Endothelial cell of umbilical vein (primary cell): ENCODE measurements around the gene TRAK1. TPM values are rescaled to one million over a fixed set of nuclear protein-coding genes. Genes with fewer than 3 reads are reported as not detected.

ENCODE experiments used
- BruUV-seq: library from RNA; stranded (reverse); fragments of 400-500 nt; replicated peaks from 2 replicates; lab custom pipeline; 2021; lab: Mats Ljungman, UMichigan
- CTCF ChIA-PET: fragments of 300-600, 350-600 bp; sonication (Branson Sonifier 250); formaldehyde crosslinking; loops from one replicate; lab custom pipeline; 2021; ENCODE audit warnings: antibody characterized with exemption, inconsistent platforms; lab: Charles Lee
- POLR2A ChIA-PET: fragments of 300-600, 350-600 bp; sonication (Branson Sonifier 250); formaldehyde crosslinking; loops from one replicate; lab custom pipeline; 2021; ENCODE audit warnings: antibody characterized with exemption, inconsistent platforms; lab: Charles Lee
- DNase-seq: peaks from one replicate; pipeline ENCODE4 v3.0.0-alpha.2; 2011; ENCODE audit warnings: low read depth, low spot score
- FAIRE-seq: peaks from 2 replicates; lab custom pipeline; 2011; peaks lifted over from hg19 to GRCh38; lab: Jason Lieb, UNC
- H2AFZ ChIP-seq: 2 replicates; pipeline ENCODE4 v1.6.0; 2012; ENCODE audit warnings: low read depth, low read length, control low read depth, inconsistent platforms
- H3K27ac ChIP-seq: 2 replicates; pipeline ENCODE4 v1.5.1; 2011; ENCODE audit warnings: low read depth, mild to moderate bottlenecking, control low read depth, low read length, moderate library complexity; ENCODE audit not compliant: insufficient read depth
- H3K27me3 ChIP-seq, 2 experiments: 2 replicates each; pipeline versions ENCODE4 v1.6.0 to v1.6.1; 2011; ENCODE audit warnings: low read length in 2 of 2, mixed read lengths in 1 of 2; ENCODE audit not compliant: control insufficient read depth in 2 of 2, insufficient read depth in 2 of 2
- H3K36me3 ChIP-seq, 2 experiments: 2 replicates in 1 of 2; 3 replicates in 1 of 2; pipeline ENCODE4 v1.5.1; 2011; ENCODE audit warnings: low read length in 2 of 2, mild to moderate bottlenecking in 1 of 2, moderate library complexity in 1 of 2; ENCODE audit not compliant: control insufficient read depth in 2 of 2, insufficient read depth in 2 of 2; ENCODE audit errors: extremely low read depth in 1 of 2
- H3K4me1 ChIP-seq: 3 replicates; pipeline ENCODE4 v1.5.1; 2011; ENCODE audit warnings: mild to moderate bottlenecking, low read length; ENCODE audit not compliant: control insufficient read depth, insufficient read depth; ENCODE audit errors: extremely low read depth
- H3K4me2 ChIP-seq: 2 replicates; pipeline ENCODE4 v1.6.1; 2011; ENCODE audit warnings: low read length, control low read depth, mixed read lengths; ENCODE audit not compliant: insufficient read depth
- H3K4me3 ChIP-seq, 3 experiments: fragments of 200-600 bp in 1 of 3; sonication (generic), shearing (Covaris generic) in 1 of 3; replicated peaks in 1 of 3; 2 replicates each; pipeline ENCODE4 v1.5.1; 2011 to 2016; ENCODE audit warnings: control low read depth in 3 of 3, low read length in 3 of 3, mild to moderate bottlenecking in 2 of 3, inconsistent platforms in 1 of 3, low read depth in 1 of 3, moderate library complexity in 1 of 3; ENCODE audit not compliant: insufficient read depth in 1 of 3
- H3K79me2 ChIP-seq: 2 replicates; pipeline ENCODE4 v1.6.0; 2012; ENCODE audit warnings: low read length, inconsistent platforms; ENCODE audit not compliant: control insufficient read depth, insufficient read depth
- H3K9ac ChIP-seq: replicated peaks from 2 replicates; pipeline ENCODE3; 2011; ENCODE audit warnings: low read length, control low read depth; ENCODE audit not compliant: insufficient read depth; ENCODE audit errors: extremely low read depth
- H3K9me1 ChIP-seq: replicated peaks from 3 replicates; pipeline ENCODE4 v1.6.0; 2011; ENCODE audit warnings: mild to moderate bottlenecking, low read length; ENCODE audit not compliant: control insufficient read depth, insufficient read depth; ENCODE audit errors: extremely low read depth
- H3K9me3 ChIP-seq: replicated peaks from 2 replicates; pipeline ENCODE4 v1.5.1; 2012; ENCODE audit warnings: low read length, inconsistent platforms; ENCODE audit not compliant: control insufficient read depth, insufficient read depth
- H4K20me1 ChIP-seq: replicated peaks from 2 replicates; pipeline ENCODE3; 2011; ENCODE audit warnings: mild to moderate bottlenecking, low read length; ENCODE audit not compliant: control insufficient read depth, insufficient read depth; ENCODE audit errors: extremely low read depth
- CTCF ChIP-seq, 2 donors: IDR thresholded peaks; 1 replicate in 1 of 2; 2 replicates in 1 of 2; pipeline ENCODE4 v1.5.1; 2011; ENCODE audit warnings: low read length in 2 of 2, mild to moderate bottlenecking in 2 of 2, moderate library complexity in 2 of 2, control low read depth in 1 of 2, inconsistent platforms in 1 of 2, low read depth in 1 of 2; ENCODE audit not compliant: insufficient read depth in 1 of 2; ENCODE audit errors: extremely low read depth in 1 of 2
- EZH2 ChIP-seq: IDR thresholded peaks from 2 replicates; pipeline ENCODE4 v1.6.1; 2012; ENCODE audit warnings: borderline replicate concordance, low read depth, mild to moderate bottlenecking, moderate library complexity, low read length, inconsistent platforms; ENCODE audit not compliant: severe bottlenecking
- FOS ChIP-seq: IDR thresholded peaks from 2 replicates; pipeline ENCODE4 v1.6.1; 2011; ENCODE audit warnings: mild to moderate bottlenecking, low read length, moderate library complexity, borderline replicate concordance; ENCODE audit not compliant: insufficient read depth
- GATA2 ChIP-seq: IDR thresholded peaks from 2 replicates; pipeline ENCODE4 v1.7.0; 2011; ENCODE audit warnings: low read depth, mild to moderate bottlenecking, moderate library complexity, mixed read lengths, low read length; ENCODE audit not compliant: insufficient read length, insufficient read depth
- JUN ChIP-seq: IDR thresholded peaks from 2 replicates; pipeline ENCODE4 v1.6.1; 2011; ENCODE audit warnings: borderline replicate concordance, low read depth; ENCODE audit not compliant: insufficient read length, insufficient read depth
- MAX ChIP-seq: IDR thresholded peaks from 2 replicates; pipeline ENCODE4 v1.6.1; 2011; ENCODE audit not compliant: insufficient read depth, insufficient read length
- dilution Hi-C: fragments of 300-500 bp; cut with MboI; formaldehyde crosslinking; loops from one replicate; pipeline ENCODE4 v1.15.0; 2019; ENCODE audit warnings: low sequenced_read_pairs; ENCODE audit not compliant: extremely low pct_ligation_motif_present
- intact Hi-C: fragments of 100-400 bp; cut with micrococcal nuclease; formaldehyde crosslinking; loops from one replicate; pipeline ENCODE4 v1.10.0; 2022
- polyA plus RNA-seq, 4 experiments: library from polyadenylated mRNA; depleted of rRNA in 3 of 4; stranded (reverse) in 3 of 4; unstranded in 1 of 4; fragments of >200 nt; gene quantifications; 2 replicates each; pipeline versions ENCODE4 v1.2.1 to v1.2.3, GENCODE V29; 2011 to 2012; ENCODE audit warnings: missing spikeins in 1 of 4
- total RNA-seq: library from RNA; stranded (reverse); gene quantifications from 2 replicates; pipeline ENCODE4 v1.2.3, GENCODE V29; 2021

TRAK1 gene
- total and polyA plus RNA-seq, 2 donors (not counting 3 experiments of a cell fraction or from before 2014, with no cell fraction given) = 38.5 to 59.6 TPM

- Histone ChIP-seq H3K4me1 (peaks cover under 1% of the 10 kb centered on the region), H3K27ac (no peak overlapping the region), H4K20me1 (no peaks in the 10 kb centered on the region), H3K4me2 (no peak overlapping the region), H3K4me3 (no peak overlapping the region), H3K9me3 (no peaks in the 10 kb centered on the region), H3K36me3 (peaks cover 0 to 2% of the 10 kb centered on the region in 2 experiments), H3K27me3 (no peaks in the 10 kb centered on the region), H3K9ac (no peak overlapping the region), H3K9me1 (no peaks in the 10 kb centered on the region), H2AFZ (no peak overlapping the region), H3K79me2 (peaks cover 5% of the 10 kb centered on the region)
- intact Hi-C loops = no loop called here
- BruUV-seq = no TSS peak
- dilution Hi-C loops = no loop called here
- no peak for FAIRE-seq
- ChIA-PET POLR2A (no interaction called here), CTCF (interaction anchor here (1.0 to 2.1 kb wide), 2 partner anchors 11 to 63 kb away, joined by 3 to 6 read pairs; no protein-coding TSS in a partner anchor)
- no peak for DNase-seq
- TF ChIP-seq CTCF (IDR thresholded peaks at IDR 0.05; ENCODE audit: extremely low read depth in 1 of 2, insufficient read depth in 1 of 2, low read depth in 1 of 2, low read length in 2 of 2) (no peak), MAX (no peak), JUN (no peak), FOS (no peak), GATA2 (no peak), EZH2 (no peak)
Measured at GRCh38 chr3:42128526-42128925, 37.4 kb downstream of the TRAK1 start.
